Activated naive CD4-positive, alpha-beta T cell treated with anti-CD3 and anti-CD28 coated beads for 36 hours (primary cell): Measurements from ENCODE around the gene PACC1. TPM values are rescaled to one million over a fixed set of nuclear protein-coding genes. Genes with fewer than 3 reads are reported as not detected.
"Not testable (repeated sequence)": the region's sequence is repeated elsewhere in the genome, so short reads cannot be mapped to it uniquely, and the experiment has no call there.

Experiments
- CTCF ChIA-PET: fragments of 350-600 bp; sonication (Branson Sonifier 250); formaldehyde crosslinking; loops from one replicate; lab custom pipeline; 2021; ENCODE audit warnings: antibody characterized with exemption; lab: Charles Lee
- DNase-seq: peaks from one replicate; pipeline ENCODE4 v3.0.0-alpha.2; 2020
- H3K27ac Mint-ChIP-seq: one replicate; pipeline ENCODE4 v1.8.0; 2021; ENCODE audit warnings: mild to moderate bottlenecking, mixed read lengths
- H3K27me3 Mint-ChIP-seq: one replicate; pipeline ENCODE4 v1.8.0; 2021; ENCODE audit warnings: low read depth, mixed read lengths
- H3K36me3 Mint-ChIP-seq: one replicate; pipeline ENCODE4 v1.8.0; 2021; ENCODE audit warnings: low read depth, mixed read lengths
- H3K4me1 Mint-ChIP-seq: one replicate; pipeline ENCODE4 v1.8.0; 2021; ENCODE audit warnings: low read depth, mixed read lengths
- H3K4me3 Mint-ChIP-seq: one replicate; pipeline ENCODE4 v1.8.0; 2021; ENCODE audit warnings: mild to moderate bottlenecking, moderate library complexity, mixed read lengths
- H3K9me3 Mint-ChIP-seq: one replicate; pipeline ENCODE4 v1.8.0; 2021; ENCODE audit warnings: mixed read lengths
- intact Hi-C: fragments of 100-400 bp; cut with micrococcal nuclease; formaldehyde crosslinking; loops from one replicate; pipeline ENCODE4 v1.15.1; 2023
- total RNA-seq, 2 experiments: library from RNA; stranded (reverse); gene quantifications; one replicate each; pipeline ENCODE4 v1.2.3, GENCODE V29; 2021

The PACC1 gene
- total RNA-seq, 2 experiments from 2014 or later = 9.5 to 10.2 TPM

- CTCF ChIA-PET = no interaction called here
- intact Hi-C loops = no loop called here
- H3K27me3 Mint-ChIP-seq = no peaks in the 10 kb centered on the region
- H3K4me3 Mint-ChIP-seq = no peak overlapping the region
- H3K27ac Mint-ChIP-seq = peak overlapping the region; percentile 38
- no peak for DNase-seq
- H3K9me3 Mint-ChIP-seq = no peaks in the 10 kb centered on the region
- H3K4me1 Mint-ChIP-seq = no peaks in the 10 kb centered on the region
- peaks cover 12% of the 10 kb centered on the region for H3K36me3 Mint-ChIP-seq
Measured at GRCh38 chr1:212353181-212353580, 61.5 kb downstream of the PACC1 start.

GRCh38 chr1:212351588-212352362, 62.9 kb downstream of the PACC1 start:
- Mint-ChIP-seq H3K4me3 (no peak overlapping the region), H3K36me3 (peaks cover 12% of the 10 kb centered on the region), H3K9me3 (no peaks in the 10 kb centered on the region), H3K27ac (no peak overlapping the region), H3K4me1 (peaks cover under 1% of the 10 kb centered on the region), H3K27me3 (no peaks in the 10 kb centered on the region)
- intact Hi-C loops = no loop called here
- DNase-seq = no peak
- CTCF ChIA-PET = interaction anchor here (0.6 to 1.0 kb wide), 2 partner anchors 9 to 104 kb away, joined by 3 to 4 read pairs; no protein-coding TSS in a partner anchor

- Mint-ChIP-seq H3K4me3 (no peak overlapping the region), H3K27me3 (no peaks in the 10 kb centered on the region), H3K36me3 (peaks cover 5% of the 10 kb centered on the region), H3K27ac (no peak overlapping the region), H3K9me3 (no peaks in the 10 kb centered on the region), H3K4me1 (peaks cover 2% of the 10 kb centered on the region)
- CTCF ChIA-PET = no interaction called here
- DNase-seq = no peak
- intact Hi-C loops = no loop called here
Measured at GRCh38 chr1:212346601-212347000, 68.1 kb downstream of the PACC1 start.

GRCh38 chr1:212344905-212345304, 69.8 kb downstream of the PACC1 start:
- CTCF ChIA-PET = interaction anchor here (0.7 kb wide), 1 partner anchor 110 kb away, joined by 5 read pairs; no protein-coding TSS in a partner anchor
- Mint-ChIP-seq H3K4me1 (peaks cover 5% of the 10 kb centered on the region), H3K27ac (no peak overlapping the region), H3K4me3 (no peak overlapping the region), H3K36me3 (peaks cover 5% of the 10 kb centered on the region), H3K9me3 (no peaks in the 10 kb centered on the region), H3K27me3 (no peaks in the 10 kb centered on the region)
- DNase-seq = no peak
- intact Hi-C loops = loop anchor here (2.0 kb wide), 1 partner anchor 22 kb away; no protein-coding TSS in a partner anchor

GRCh38 chr1:212341090-212341489, 73.6 kb downstream of the PACC1 start:
- CTCF ChIA-PET = interaction anchor here (1.0 kb wide), 1 partner anchor 116 kb away, joined by 4 read pairs; no protein-coding TSS in a partner anchor
- Mint-ChIP-seq H3K27ac (no peak overlapping the region), H3K4me1 (peaks cover 2% of the 10 kb centered on the region), H3K27me3 (no peaks in the 10 kb centered on the region), H3K9me3 (no peaks in the 10 kb centered on the region), H3K36me3 (peaks cover 8% of the 10 kb centered on the region), H3K4me3 (no peak overlapping the region)
- intact Hi-C loops = no loop called here
- no peak for DNase-seq

- Mint-ChIP-seq H3K27ac (no peak overlapping the region), H3K27me3 (no peaks in the 10 kb centered on the region), H3K4me1 (peaks cover 6% of the 10 kb centered on the region), H3K4me3 (no peak overlapping the region), H3K9me3 (no peaks in the 10 kb centered on the region), H3K36me3 (peaks cover 10% of the 10 kb centered on the region)
- intact Hi-C loops = no loop called here
- DNase-seq = no peak
- CTCF ChIA-PET = interaction anchor here (0.6 kb wide), 1 partner anchor 453 kb away, joined by 3 read pairs; no protein-coding TSS in a partner anchor
Measured at GRCh38 chr1:212329105-212329504, 85.6 kb downstream of the PACC1 start.

GRCh38 chr1:212328248-212328647, 86.4 kb downstream of the PACC1 start:
- Mint-ChIP-seq H3K4me3 (no peak overlapping the region), H3K27me3 (no peaks in the 10 kb centered on the region), H3K36me3 (peaks cover 8% of the 10 kb centered on the region), H3K9me3 (no peaks in the 10 kb centered on the region), H3K4me1 (peaks cover 11% of the 10 kb centered on the region), H3K27ac (no peak overlapping the region)
- intact Hi-C loops = no loop called here
- DNase-seq = no peak
- CTCF ChIA-PET = no interaction called here

- Mint-ChIP-seq H3K9me3 (no peaks in the 10 kb centered on the region), H3K4me1 (peaks cover 20% of the 10 kb centered on the region), H3K27ac (no peak overlapping the region), H3K4me3 (no peak overlapping the region), H3K27me3 (no peaks in the 10 kb centered on the region), H3K36me3 (peaks cover 5% of the 10 kb centered on the region)
- no peak for DNase-seq
- CTCF ChIA-PET = interaction anchor here (1.1 kb wide), 1 partner anchor 129 kb away, joined by 3 read pairs; no protein-coding TSS in a partner anchor
- intact Hi-C loops = no loop called here
Measured at GRCh38 chr1:212326541-212326940, 88.1 kb downstream of the PACC1 start.

- no peak overlapping the region for H3K27ac Mint-ChIP-seq
- H3K4me1 Mint-ChIP-seq = peaks cover 25% of the 10 kb centered on the region
- CTCF ChIA-PET = no interaction called here
- peaks cover 5% of the 10 kb centered on the region for H3K36me3 Mint-ChIP-seq
- intact Hi-C loops = loop anchor here (2.0 kb wide), 1 partner anchor 22 kb away; no protein-coding TSS in a partner anchor
- no peaks in the 10 kb centered on the region for H3K9me3 Mint-ChIP-seq
- H3K27me3 Mint-ChIP-seq = no peaks in the 10 kb centered on the region
- DNase-seq = no peak
- no peak overlapping the region for H3K4me3 Mint-ChIP-seq
Measured at GRCh38 chr1:212323066-212323465, 91.6 kb downstream of the PACC1 start.

- peaks cover 39% of the 10 kb centered on the region for H3K4me1 Mint-ChIP-seq
Measured at GRCh38 chr1:212321031-212321430, 93.7 kb downstream of the PACC1 start.

GRCh38 chr1:212317916-212318315, 96.8 kb downstream of the PACC1 start:
- intact Hi-C loops = loop anchor here (5.0 kb wide), 1 partner anchor 256 kb away; no protein-coding TSS in a partner anchor
- Mint-ChIP-seq H3K9me3 (no peaks in the 10 kb centered on the region), H3K4me3 (no peak overlapping the region), H3K27ac (no peak overlapping the region), H3K27me3 (no peaks in the 10 kb centered on the region), H3K36me3 (peaks cover 6% of the 10 kb centered on the region), H3K4me1 (peaks cover 41% of the 10 kb centered on the region)
- DNase-seq = no peak
- CTCF ChIA-PET = interaction anchor here (0.9 to 1.3 kb wide), 2 partner anchors 139 to 247 kb away, joined by 3 to 5 read pairs; no protein-coding TSS in a partner anchor

More at GRCh38 chr1:212321031-212321430, 93.7 kb downstream of the PACC1 start:
- H3K9me3 Mint-ChIP-seq, intact Hi-C loops, H3K36me3 Mint-ChIP-seq, H3K4me3 Mint-ChIP-seq, CTCF ChIA-PET, H3K27ac Mint-ChIP-seq, H3K27me3 Mint-ChIP-seq, DNase-seq: not testable (repeated sequence)

GRCh38 chr1:212315907-212316306, 98.8 kb downstream of the PACC1 start:
- DNase-seq = peak; percentile 49
- Mint-ChIP-seq H3K4me1 (peaks cover 40% of the 10 kb centered on the region), H3K27me3 (no peaks in the 10 kb centered on the region), H3K36me3 (peaks cover 11% of the 10 kb centered on the region), H3K4me3 (no peak overlapping the region), H3K9me3 (no peaks in the 10 kb centered on the region), H3K27ac (peak overlapping the region; percentile 2)
- CTCF ChIA-PET = interaction anchor here (0.6 to 1.0 kb wide), 5 partner anchors 25 to 254 kb away, joined by 3 to 5 read pairs (median 3); no protein-coding TSS in a partner anchor
- intact Hi-C loops = loop anchor here (1.0 to 5.0 kb wide), 3 partner anchors 15 to 254 kb away; partner anchors contain the start of gene PPP2R5A
